CD4-positive, alpha-beta memory T cell (primary cell): ENCODE data around the gene ATG10. TPM values are rescaled to one million over a fixed set of nuclear protein-coding genes. Genes with fewer than 3 reads are reported as not detected.
A peak's percentile ranks its signal among the peaks of the same experiment; 100 is the strongest.

ENCODE experiments used
- CTCF ChIA-PET: fragments of 350-600 bp; sonication (Branson Sonifier 250); formaldehyde crosslinking; loops from one replicate; lab custom pipeline; 2021; ENCODE audit warnings: inconsistent platforms; ENCODE audit not compliant: partially characterized antibody; lab: Charles Lee
- POLR2A ChIA-PET: fragments of 350-600 bp; sonication (Branson Sonifier 250); formaldehyde crosslinking; loops from one replicate; lab custom pipeline; 2021; ENCODE audit not compliant: partially characterized antibody; lab: Charles Lee
- DNase-seq, 5 donors: peaks; one replicate each; pipeline versions ENCODE4 v3.0.0 to v3.0.0-alpha.2; 2020 to 2022; ENCODE audit warnings: mixed read lengths in 1 of 5
- H3K27ac ChIP-seq: one replicate; pipeline ENCODE4 v1.7.0; 2013; ENCODE audit warnings: low read depth, low read length
- H3K27me3 ChIP-seq: 2 replicates; pipeline ENCODE4 v1.7.0; 2013; ENCODE audit warnings: mild to moderate bottlenecking, low read length, moderate library complexity; ENCODE audit not compliant: insufficient read depth
- H3K36me3 ChIP-seq: 2 replicates; pipeline ENCODE4 v1.7.0; 2013; ENCODE audit warnings: mild to moderate bottlenecking, low read length, moderate library complexity; ENCODE audit not compliant: insufficient read depth
- H3K4me1 ChIP-seq: 2 replicates; pipeline ENCODE4 v1.7.0; 2013; ENCODE audit warnings: mild to moderate bottlenecking, low read length, moderate library complexity; ENCODE audit not compliant: insufficient read depth
- H3K4me3 ChIP-seq, 2 donors: one replicate each; pipeline ENCODE4 v1.7.0; 2013; ENCODE audit warnings: low read length in 2 of 2, mild to moderate bottlenecking in 1 of 2
- H3K9me3 ChIP-seq, 2 donors: one replicate each; pipeline ENCODE4 v1.7.0; 2013; ENCODE audit warnings: low read length in 2 of 2, control low read depth in 1 of 2; ENCODE audit not compliant: control insufficient read depth in 1 of 2
- H3K27ac Mint-ChIP-seq, 7 donors: one replicate each; pipeline ENCODE4 v1.8.0; 2020 to 2021; ENCODE audit warnings: mixed read lengths in 7 of 7, mild to moderate bottlenecking in 6 of 7, inconsistent platforms in 3 of 7, moderate library complexity in 3 of 7
- H3K27me3 Mint-ChIP-seq, 2 donors: one replicate each; pipeline ENCODE4 v1.8.0; 2020 to 2021; ENCODE audit warnings: mixed read lengths in 2 of 2
- H3K36me3 Mint-ChIP-seq, 2 donors: one replicate each; pipeline ENCODE4 v1.8.0; 2020 to 2021; ENCODE audit warnings: mixed read lengths in 2 of 2, inconsistent platforms in 1 of 2, mild to moderate bottlenecking in 1 of 2
- H3K4me1 Mint-ChIP-seq, 4 donors: one replicate each; pipeline ENCODE4 v1.8.0; 2020 to 2021; ENCODE audit warnings: mixed read lengths in 4 of 4, mild to moderate bottlenecking in 1 of 4
- H3K4me3 Mint-ChIP-seq, 8 donors: one replicate each; pipeline ENCODE4 v1.8.0; 2020 to 2021; ENCODE audit warnings: mixed read lengths in 8 of 8, mild to moderate bottlenecking in 7 of 8, moderate library complexity in 6 of 8, inconsistent platforms in 3 of 8
- H3K9me3 Mint-ChIP-seq, 8 donors: one replicate each; pipeline ENCODE4 v1.8.0; 2020 to 2021; ENCODE audit warnings: mixed read lengths in 8 of 8, mild to moderate bottlenecking in 5 of 8, inconsistent platforms in 3 of 8, moderate library complexity in 1 of 8
- intact Hi-C: fragments of 100-400 bp; cut with micrococcal nuclease; formaldehyde crosslinking; loops from one replicate; pipeline ENCODE4 v1.15.1; 2023
- polyA plus RNA-seq, 2 donors: library from polyadenylated mRNA; unstranded; fragments of 300-500 nt; fragmentation: Illumina TruSeq; gene quantifications; one replicate each; pipeline ENCODE4 v1.2.3, GENCODE V29; 2021
- total RNA-seq, 2 experiments: library from RNA; stranded (reverse); gene quantifications; one replicate each; pipeline ENCODE4 v1.2.3, GENCODE V29; 2021

ATG10 gene
- total and polyA plus RNA-seq, 4 experiments from 2014 or later, result 7.3 to 10.5 (median 7.7) TPM

DNA sequence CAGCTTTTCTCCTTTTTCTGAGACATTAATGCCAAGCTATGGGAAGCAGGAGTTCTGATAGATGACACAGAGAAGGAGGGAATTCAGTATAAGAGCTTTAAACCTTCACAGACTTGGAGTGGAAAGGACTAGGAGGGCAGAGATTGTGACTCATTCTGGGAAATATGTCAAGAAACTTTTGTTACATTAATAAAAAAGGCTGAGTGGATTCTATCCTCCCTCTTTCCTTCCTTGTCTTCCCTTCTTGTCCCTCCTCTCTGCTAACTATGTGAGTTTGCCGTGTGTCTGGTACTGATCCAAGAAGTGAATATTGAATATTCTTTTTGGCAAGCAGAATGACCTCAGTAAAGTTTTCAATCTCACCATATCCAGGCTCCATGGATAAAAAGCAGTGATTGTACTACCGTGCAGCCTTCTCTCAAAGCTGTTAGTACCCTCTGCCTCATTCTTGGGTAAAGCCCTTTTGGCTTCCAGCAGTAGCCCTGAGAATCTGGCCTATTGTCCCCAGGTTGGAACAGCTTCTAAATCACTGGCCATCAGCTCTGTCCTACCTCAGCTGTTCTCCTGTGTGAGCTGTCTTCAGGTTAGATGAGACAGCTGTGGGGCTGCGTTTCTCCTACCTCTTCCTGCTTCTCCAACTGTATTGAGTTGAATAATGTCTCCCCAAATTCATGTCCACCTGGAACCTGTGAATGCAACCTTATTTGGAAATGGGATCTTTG, 73.9 kb downstream of the ATG10 start:
- Mint-ChIP-seq H3K27me3 (no peaks in the 10 kb centered on the region), H3K9me3 (peaks cover 0 to 39% (median 20%) of the 10 kb centered on the region in 8 donors), H3K27ac (no peak overlapping the region), H3K36me3 (peaks cover 27 to 31% of the 10 kb centered on the region in 2 donors), H3K4me1 (peaks cover 0 to 3% (median 1%) of the 10 kb centered on the region in 4 donors), H3K4me3 (no peak overlapping the region)
- ChIA-PET POLR2A (no interaction called here), CTCF (no interaction called here)
- no peak for DNase-seq
- Histone ChIP-seq H3K4me3 (no peak overlapping the region), H3K27ac (no peak overlapping the region), H3K27me3 (no peaks in the 10 kb centered on the region), H3K9me3 (no peaks in the 10 kb centered on the region), H3K4me1 (no peaks in the 10 kb centered on the region), H3K36me3 (no peaks in the 10 kb centered on the region)
- intact Hi-C loops, result no loop called here

DNA sequence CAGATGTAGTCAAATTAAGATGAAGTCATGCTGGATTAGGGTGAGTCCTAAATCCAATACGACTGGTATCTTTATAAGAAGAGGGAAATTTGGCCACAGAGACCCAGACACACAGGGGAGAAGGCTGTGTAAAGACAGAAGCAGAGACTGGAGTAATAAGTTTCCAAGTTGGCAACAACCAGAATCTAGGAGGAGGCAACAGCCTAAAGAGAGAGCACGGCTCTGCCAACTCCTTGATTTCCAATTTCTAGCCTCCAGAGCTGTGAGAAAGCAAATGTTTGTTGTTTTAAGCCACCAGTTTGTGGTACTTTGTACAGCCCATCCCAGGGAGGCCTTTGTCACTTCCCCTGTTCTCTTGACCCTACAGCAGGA, 74.4 kb downstream of the ATG10 start:
- Histone ChIP-seq H3K4me3 (no peak overlapping the region), H3K36me3 (no peaks in the 10 kb centered on the region), H3K9me3 (no peaks in the 10 kb centered on the region), H3K27me3 (no peaks in the 10 kb centered on the region), H3K4me1 (no peaks in the 10 kb centered on the region), H3K27ac (no peak overlapping the region)
- Mint-ChIP-seq H3K4me3 (no peak overlapping the region), H3K27me3 (no peaks in the 10 kb centered on the region), H3K4me1 (peaks cover 0 to 3% (median 1%) of the 10 kb centered on the region in 4 donors), H3K9me3 (peaks cover 0 to 34% (median 18%) of the 10 kb centered on the region in 8 donors), H3K36me3 (peaks cover 27 to 31% of the 10 kb centered on the region in 2 donors), H3K27ac (no peak overlapping the region)
- ChIA-PET CTCF (no interaction called here), POLR2A (no interaction called here)
- no peak for DNase-seq
- intact Hi-C loops, result no loop called here

DNA sequence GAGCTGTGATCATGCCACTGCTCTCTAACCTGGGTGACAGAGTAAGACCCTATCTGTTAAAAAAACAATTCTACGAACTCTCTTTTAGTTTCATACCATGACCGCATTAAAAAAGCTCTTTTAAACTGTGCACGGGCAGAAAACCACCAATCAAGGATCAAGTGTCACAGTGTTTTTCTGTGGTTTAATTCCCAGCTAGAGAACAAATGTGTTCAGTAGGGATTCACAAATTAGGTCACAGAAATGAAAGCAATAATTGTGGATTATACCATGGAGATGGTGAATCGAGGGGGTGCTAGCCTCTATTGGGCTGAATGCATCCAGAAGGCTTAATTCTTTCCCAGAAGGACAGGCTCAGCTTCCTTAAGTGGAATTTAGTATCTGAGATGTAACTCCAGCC, 79.1 kb downstream of the ATG10 start:
- intact Hi-C loops, result no loop called here
- no peak overlapping the region for H3K4me3 Mint-ChIP-seq
- H3K27ac Mint-ChIP-seq, result no peak overlapping the region
- CTCF ChIA-PET, result interaction anchor here (1.1 kb wide), 1 partner anchor 16 kb away, joined by 4 read pairs; no protein-coding TSS in a partner anchor
- no peak overlapping the region for H3K27ac ChIP-seq
- H3K36me3 ChIP-seq, result no peaks in the 10 kb centered on the region
- peaks cover 3 to 9% of the 10 kb centered on the region in 2 donors for H3K36me3 Mint-ChIP-seq
- H3K4me1 Mint-ChIP-seq, result peaks cover 0 to 8% (median 2%) of the 10 kb centered on the region in 4 donors
- H3K9me3 Mint-ChIP-seq, result peaks cover 0 to 9% (median 4%) of the 10 kb centered on the region in 8 donors
- H3K9me3 ChIP-seq, result no peaks in the 10 kb centered on the region
- no peaks in the 10 kb centered on the region for H3K27me3 ChIP-seq
- no peaks in the 10 kb centered on the region for H3K4me1 ChIP-seq
- H3K27me3 Mint-ChIP-seq, result no peaks in the 10 kb centered on the region
- POLR2A ChIA-PET, result no interaction called here
- no peak overlapping the region for H3K4me3 ChIP-seq
- no peak for DNase-seq

DNA sequence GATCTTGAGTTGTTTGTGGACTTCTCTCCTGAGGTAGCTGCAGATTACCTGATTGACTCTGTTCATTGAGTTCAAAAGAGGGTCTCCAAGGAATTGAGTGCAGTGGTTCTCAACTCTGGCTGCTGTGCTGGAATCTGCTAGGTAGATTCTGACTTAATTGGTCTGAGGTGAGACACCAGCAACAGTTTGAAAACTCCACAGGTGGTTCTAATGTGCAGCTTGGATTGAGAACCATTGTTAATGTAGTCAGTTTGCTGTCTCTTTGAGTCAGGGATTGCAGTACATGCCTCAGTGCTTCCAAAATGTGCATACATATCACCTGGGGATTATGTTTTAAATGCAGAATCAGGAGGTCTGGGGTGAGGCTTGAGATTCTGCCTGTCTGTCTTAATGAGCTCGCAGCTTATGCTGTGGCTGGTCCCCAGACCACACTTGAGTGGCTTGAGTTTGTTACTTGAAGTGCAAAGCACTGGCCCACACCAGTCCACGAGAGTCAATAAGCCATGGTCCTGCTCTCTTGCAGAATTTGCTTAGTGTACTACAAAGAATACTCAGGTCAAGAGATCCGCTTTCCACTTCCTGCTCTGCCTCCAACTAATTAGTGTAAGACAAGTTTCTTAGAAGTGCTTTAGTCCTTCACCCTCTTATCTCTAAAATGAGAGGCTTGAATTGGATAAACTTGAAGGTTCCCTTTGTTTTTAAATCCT, 82.3 kb downstream of the ATG10 start:
- Mint-ChIP-seq H3K27me3 (no peaks in the 10 kb centered on the region), H3K4me1 (peaks cover 0 to 8% (median under 1%) of the 10 kb centered on the region in 4 donors), H3K4me3 (no peak overlapping the region), H3K9me3 (no peaks in the 10 kb centered on the region), H3K36me3 (no peaks in the 10 kb centered on the region), H3K27ac (peak overlapping the region in 1 of 7 donors; percentile 1)
- H3K9me3 ChIP-seq, result no peaks in the 10 kb centered on the region
- no peaks in the 10 kb centered on the region for H3K27me3 ChIP-seq
- H3K36me3 ChIP-seq, result no peaks in the 10 kb centered on the region
- CTCF ChIA-PET, result no interaction called here
- POLR2A ChIA-PET, result no interaction called here
- intact Hi-C loops, result no loop called here
- no peaks in the 10 kb centered on the region for H3K4me1 ChIP-seq
- H3K27ac ChIP-seq, result no peak overlapping the region
- H3K4me3 ChIP-seq, result no peak overlapping the region
- DNase-seq, result no peak

DNA sequence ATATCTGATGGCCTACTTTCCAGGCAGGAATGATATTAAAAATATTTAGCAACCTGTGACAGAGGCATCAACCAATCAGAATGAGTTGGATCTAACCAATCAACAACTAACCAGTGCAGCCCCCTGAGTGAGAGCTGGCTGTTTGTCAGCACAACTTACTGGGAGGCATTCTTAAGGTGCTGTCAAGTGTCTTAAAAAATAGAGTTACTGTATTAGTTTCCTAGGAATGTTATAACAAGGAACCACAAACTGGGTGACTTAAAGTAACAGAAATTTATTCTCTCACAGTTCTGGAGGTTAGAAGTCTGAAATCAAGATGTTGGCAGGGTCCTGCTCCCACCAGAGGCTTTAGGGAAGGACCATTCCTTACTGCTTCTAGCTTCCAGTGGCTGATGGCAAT, 85.2 kb downstream of the ATG10 start:
- Mint-ChIP-seq H3K9me3 (no peaks in the 10 kb centered on the region), H3K36me3 (peaks cover 0 to 5% of the 10 kb centered on the region in 2 donors), H3K4me1 (peaks cover 0 to 8% (median under 1%) of the 10 kb centered on the region in 4 donors), H3K4me3 (no peak overlapping the region), H3K27ac (no peak overlapping the region), H3K27me3 (no peaks in the 10 kb centered on the region)
- CTCF ChIA-PET, result no interaction called here
- H3K36me3 ChIP-seq, result no peaks in the 10 kb centered on the region
- no peaks in the 10 kb centered on the region for H3K27me3 ChIP-seq
- H3K4me3 ChIP-seq, result no peak overlapping the region
- H3K27ac ChIP-seq, result no peak overlapping the region
- no peaks in the 10 kb centered on the region for H3K4me1 ChIP-seq
- DNase-seq, result no peak
- POLR2A ChIA-PET, result no interaction called here
- no peaks in the 10 kb centered on the region for H3K9me3 ChIP-seq
- intact Hi-C loops, result no loop called here

DNA sequence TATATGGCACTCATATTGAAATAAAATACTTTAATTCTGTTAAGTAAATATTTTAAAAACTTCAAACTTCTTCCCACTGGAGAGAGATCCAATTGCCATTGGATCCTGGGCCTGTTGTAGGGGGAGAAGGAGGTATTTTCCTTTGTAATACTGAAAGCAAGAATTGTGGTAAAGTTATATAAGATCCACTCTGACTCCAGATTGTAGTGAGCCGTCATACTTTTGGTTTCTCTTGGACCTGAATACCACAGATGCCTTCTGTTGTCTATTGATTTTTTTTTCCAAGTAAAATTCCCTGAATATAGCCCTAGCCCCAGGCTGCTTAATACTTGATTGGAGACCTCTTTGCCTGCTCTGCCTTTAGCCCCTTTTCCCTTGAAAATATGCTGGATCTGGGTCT, 86.9 kb downstream of the ATG10 start:
- Mint-ChIP-seq H3K4me3 (no peak overlapping the region), H3K36me3 (peaks cover 2 to 5% of the 10 kb centered on the region in 2 donors), H3K27me3 (no peaks in the 10 kb centered on the region), H3K27ac (no peak overlapping the region), H3K4me1 (peaks cover 0 to 5% (median under 1%) of the 10 kb centered on the region in 4 donors), H3K9me3 (no peaks in the 10 kb centered on the region)
- no peaks in the 10 kb centered on the region for H3K9me3 ChIP-seq
- no peak for DNase-seq
- POLR2A ChIA-PET, result no interaction called here
- H3K27ac ChIP-seq, result no peak overlapping the region
- no peak overlapping the region for H3K4me3 ChIP-seq
- H3K27me3 ChIP-seq, result no peaks in the 10 kb centered on the region
- CTCF ChIA-PET, result no interaction called here
- no peaks in the 10 kb centered on the region for H3K36me3 ChIP-seq
- intact Hi-C loops, result no loop called here
- H3K4me1 ChIP-seq, result no peaks in the 10 kb centered on the region

DNA sequence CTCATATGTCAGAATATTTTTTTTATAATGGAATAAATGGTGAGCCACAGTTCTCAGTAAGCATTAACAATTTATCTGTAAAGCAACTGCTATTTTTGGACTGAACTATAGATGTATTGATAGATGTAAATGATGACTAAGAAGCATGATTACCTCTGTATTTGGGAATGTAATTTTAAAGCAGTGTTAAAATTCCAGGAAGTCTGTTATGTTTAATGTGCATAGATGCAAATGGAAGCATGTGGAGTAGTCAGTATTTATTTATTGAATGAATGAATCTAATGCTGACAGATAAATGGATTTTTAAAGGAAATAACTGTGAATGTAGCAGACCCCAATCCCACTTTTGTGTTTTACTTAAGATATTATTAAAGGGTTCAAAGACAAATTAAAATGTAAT, 95.0 kb downstream of the ATG10 start:
- POLR2A ChIA-PET, result no interaction called here
- H3K4me1 Mint-ChIP-seq, result peaks cover 1 to 4% (median 4%) of the 10 kb centered on the region in 4 donors
- H3K27ac ChIP-seq, result no peak overlapping the region
- no peak overlapping the region for H3K27ac Mint-ChIP-seq
- H3K4me1 ChIP-seq, result no peaks in the 10 kb centered on the region
- H3K36me3 Mint-ChIP-seq, result peaks cover 0 to 2% of the 10 kb centered on the region in 2 donors
- no peak overlapping the region for H3K4me3 ChIP-seq
- H3K36me3 ChIP-seq, result no peaks in the 10 kb centered on the region
- H3K27me3 ChIP-seq, result no peaks in the 10 kb centered on the region
- H3K4me3 Mint-ChIP-seq, result no peak overlapping the region
- H3K9me3 ChIP-seq, result no peaks in the 10 kb centered on the region
- no peaks in the 10 kb centered on the region for H3K27me3 Mint-ChIP-seq
- CTCF ChIA-PET, result no interaction called here
- intact Hi-C loops, result loop anchor here (10.0 kb wide), 1 partner anchor 212 kb away; no protein-coding TSS in a partner anchor
- no peak for DNase-seq
- H3K9me3 Mint-ChIP-seq, result no peaks in the 10 kb centered on the region
